H1 (cell line): ENCODE data around the gene UBE2D3.

Experiments used
- POLR2A ChIP-seq, 2 experiments: IDR thresholded peaks; 1 replicate in 1 of 2; 2 replicates in 1 of 2; pipeline ENCODE4 v1.6.1; 2011; ENCODE audit warnings: low read depth in 2 of 2, low read length in 2 of 2, mild to moderate bottlenecking in 2 of 2; ENCODE audit errors: control extremely low read depth in 1 of 2
- TF ChIP-seq, protein P1 (sequence below): IDR thresholded peaks from 2 replicates; pipeline ENCODE4 v1.6.1; 2012; ENCODE audit warnings: inconsistent platforms
- TF ChIP-seq, protein P2 (sequence below), 3 experiments: IDR thresholded peaks; 1 replicate in 2 of 3; 2 replicates in 1 of 3; pipeline versions ENCODE4 v1.5.1 to v1.6.1; 2011; ENCODE audit warnings: low read length in 3 of 3, mild to moderate bottlenecking in 3 of 3, inconsistent platforms in 2 of 3, low read depth in 1 of 3, moderate library complexity in 1 of 3; ENCODE audit not compliant: insufficient read depth in 1 of 3; ENCODE audit errors: control extremely low read depth in 1 of 3

DNA sequence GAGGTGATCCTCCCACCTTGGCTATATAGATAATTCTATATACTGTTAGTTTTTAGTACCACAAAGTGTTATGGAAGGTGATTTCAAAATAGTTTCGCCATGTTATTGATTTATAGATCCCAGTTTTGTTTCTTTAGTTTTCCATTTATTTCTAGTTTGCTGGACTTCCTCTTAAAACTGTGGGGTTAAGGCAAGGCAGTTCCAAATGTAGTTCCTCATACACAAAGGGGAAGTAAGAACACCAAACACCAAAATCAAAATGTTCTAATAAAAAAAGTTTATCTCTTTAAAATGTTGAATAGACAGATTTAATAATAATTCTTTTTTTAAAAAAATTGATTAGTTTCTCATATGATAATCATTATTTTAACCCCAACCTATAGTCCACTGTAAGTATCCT, 34.7 kb upstream of the UBE2D3 start:
- no peak for TF ChIP-seq POLR2A (IDR thresholded peaks at IDR 0.05; ENCODE audit: control extremely low read depth in 1 of 2, low read depth in 2 of 2, low read length in 2 of 2)
- TF ChIP-seq, protein P1, sequence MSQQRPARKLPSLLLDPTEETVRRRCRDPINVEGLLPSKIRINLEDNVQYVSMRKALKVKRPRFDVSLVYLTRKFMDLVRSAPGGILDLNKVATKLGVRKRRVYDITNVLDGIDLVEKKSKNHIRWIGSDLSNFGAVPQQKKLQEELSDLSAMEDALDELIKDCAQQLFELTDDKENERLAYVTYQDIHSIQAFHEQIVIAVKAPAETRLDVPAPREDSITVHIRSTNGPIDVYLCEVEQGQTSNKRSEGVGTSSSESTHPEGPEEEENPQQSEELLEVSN, result no peak
- TF ChIP-seq, protein P2, sequence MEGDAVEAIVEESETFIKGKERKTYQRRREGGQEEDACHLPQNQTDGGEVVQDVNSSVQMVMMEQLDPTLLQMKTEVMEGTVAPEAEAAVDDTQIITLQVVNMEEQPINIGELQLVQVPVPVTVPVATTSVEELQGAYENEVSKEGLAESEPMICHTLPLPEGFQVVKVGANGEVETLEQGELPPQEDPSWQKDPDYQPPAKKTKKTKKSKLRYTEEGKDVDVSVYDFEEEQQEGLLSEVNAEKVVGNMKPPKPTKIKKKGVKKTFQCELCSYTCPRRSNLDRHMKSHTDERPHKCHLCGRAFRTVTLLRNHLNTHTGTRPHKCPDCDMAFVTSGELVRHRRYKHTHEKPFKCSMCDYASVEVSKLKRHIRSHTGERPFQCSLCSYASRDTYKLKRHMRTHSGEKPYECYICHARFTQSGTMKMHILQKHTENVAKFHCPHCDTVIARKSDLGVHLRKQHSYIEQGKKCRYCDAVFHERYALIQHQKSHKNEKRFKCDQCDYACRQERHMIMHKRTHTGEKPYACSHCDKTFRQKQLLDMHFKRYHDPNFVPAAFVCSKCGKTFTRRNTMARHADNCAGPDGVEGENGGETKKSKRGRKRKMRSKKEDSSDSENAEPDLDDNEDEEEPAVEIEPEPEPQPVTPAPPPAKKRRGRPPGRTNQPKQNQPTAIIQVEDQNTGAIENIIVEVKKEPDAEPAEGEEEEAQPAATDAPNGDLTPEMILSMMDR (IDR thresholded peaks at IDR 0.05; ENCODE audit: control extremely low read depth in 1 of 3, insufficient read depth in 1 of 3, low read depth in 1 of 3, low read length in 3 of 3), result no peak
